HPDE6-E6E7 (cell line): ENCODE measurements around the gene EEFSEC.

Source experiments
- DNase-seq: peaks from one replicate; pipeline ENCODE4 v3.0.0; 2011; ENCODE audit warnings: missing footprints; ENCODE audit errors: extremely low spot score

EEFSEC gene

GRCh38 chr3:128367761-128368160 lies 214.5 kb downstream of the EEFSEC start:
- DNase-seq: no peak

GRCh38 chr3:128368626-128369025 lies 215.3 kb downstream of the EEFSEC start:
- no peak for DNase-seq

- DNase-seq: no peak
These were observed 215.9 kb downstream of the EEFSEC start for GRCh38 chr3:128369121-128369703.

GRCh38 chr3:128369881-128370642 lies 216.8 kb downstream of the EEFSEC start:
- no peak for DNase-seq

- no peak for DNase-seq
These were observed 219.0 kb downstream of the EEFSEC start for GRCh38 chr3:128372281-128372680.

GRCh38 chr3:128372707-128373533 lies 219.6 kb downstream of the EEFSEC start:
- no peak for DNase-seq

GRCh38 chr3:128374746-128375445 lies 221.6 kb downstream of the EEFSEC start:
- no peak for DNase-seq

- DNase-seq: no peak
These were observed 223.2 kb downstream of the EEFSEC start for GRCh38 chr3:128376516-128376915.

GRCh38 chr3:128378631-128379347 lies 225.5 kb downstream of the EEFSEC start:
- DNase-seq: no peak

GRCh38 chr3:128379367-128380160 lies 226.3 kb downstream of the EEFSEC start:
- no peak for DNase-seq

- DNase-seq: no peak
These were observed 227.0 kb downstream of the EEFSEC start for GRCh38 chr3:128380295-128380694.

- DNase-seq: no peak
These were observed 227.4 kb downstream of the EEFSEC start for GRCh38 chr3:128380719-128381118.

GRCh38 chr3:128381609-128382008 lies 228.3 kb downstream of the EEFSEC start:
- DNase-seq: no peak

GRCh38 chr3:128382221-128382807 lies 229.0 kb downstream of the EEFSEC start:
- no peak for DNase-seq

GRCh38 chr3:128383316-128384235 lies 230.3 kb downstream of the EEFSEC start:
- peak; percentile 87 for DNase-seq

- DNase-seq: no peak
These were observed 232.0 kb downstream of the EEFSEC start for GRCh38 chr3:128385080-128385832.

- no peak for DNase-seq
These were observed 235.7 kb downstream of the EEFSEC start for GRCh38 chr3:128388932-128389331.

GRCh38 chr3:128390867-128391266 lies 237.6 kb downstream of the EEFSEC start:
- no peak for DNase-seq
